ES-I3 (cell line): ENCODE results near the gene CEACAM19.
"Not testable (repeated sequence)": the region's sequence is repeated elsewhere in the genome, so short reads cannot be mapped to it uniquely, and the experiment has no call there.

Experiments
- H3K36me3 ChIP-seq: 2 replicates; pipeline ENCODE4 v1.6.1; 2013; ENCODE audit warnings: mild to moderate bottlenecking, low read length, control low read depth, moderate library complexity; ENCODE audit not compliant: insufficient read depth
- H3K4me1 ChIP-seq: 2 replicates; pipeline ENCODE4 v1.6.1; 2013; ENCODE audit warnings: mild to moderate bottlenecking, control low read depth, low read length; ENCODE audit not compliant: insufficient read depth
- H3K9ac ChIP-seq: 2 replicates; pipeline ENCODE4 v1.6.1; 2013; ENCODE audit warnings: low read depth, mild to moderate bottlenecking, low read length, moderate library complexity
- H3K9me3 ChIP-seq: 2 replicates; pipeline ENCODE4 v1.6.1; 2013; ENCODE audit warnings: mild to moderate bottlenecking, low read length, moderate library complexity; ENCODE audit not compliant: control insufficient read depth, insufficient read depth

CEACAM19 gene

GRCh38 chr19:44657211-44657921 is 13.9 kb upstream of the CEACAM19 start:
- H3K4me1 ChIP-seq = no peaks in the 10 kb centered on the region
- no peaks in the 10 kb centered on the region for H3K9me3 ChIP-seq
- H3K36me3 ChIP-seq = peaks cover 17% of the 10 kb centered on the region
- no peak overlapping the region for H3K9ac ChIP-seq

GRCh38 chr19:44658069-44658733 is 13.1 kb upstream of the CEACAM19 start:
- Histone ChIP-seq H3K9me3 (no peaks in the 10 kb centered on the region), H3K4me1 (no peaks in the 10 kb centered on the region), H3K9ac (no peak overlapping the region), H3K36me3 (peaks cover 14% of the 10 kb centered on the region)

- Histone ChIP-seq H3K9me3 (no peaks in the 10 kb centered on the region), H3K4me1 (no peaks in the 10 kb centered on the region), H3K9ac (no peak overlapping the region), H3K36me3 (peaks cover 19% of the 10 kb centered on the region)
Measured at GRCh38 chr19:44660081-44660480, 11.2 kb upstream of the CEACAM19 start.

GRCh38 chr19:44661205-44661604 is 10.1 kb upstream of the CEACAM19 start:
- Histone ChIP-seq H3K9ac (no peak overlapping the region), H3K9me3 (no peaks in the 10 kb centered on the region), H3K4me1 (no peaks in the 10 kb centered on the region), H3K36me3 (peaks cover 19% of the 10 kb centered on the region)

- Histone ChIP-seq H3K4me1 (no peaks in the 10 kb centered on the region), H3K9ac (no peak overlapping the region), H3K9me3 (no peaks in the 10 kb centered on the region), H3K36me3 (peaks cover 16% of the 10 kb centered on the region)
Measured at GRCh38 chr19:44661904-44662303, 9.4 kb upstream of the CEACAM19 start.

- H3K9me3 ChIP-seq = no peaks in the 10 kb centered on the region
- H3K36me3 ChIP-seq = peaks cover 14% of the 10 kb centered on the region
- H3K9ac ChIP-seq = no peak overlapping the region
- H3K4me1 ChIP-seq = no peaks in the 10 kb centered on the region
Measured at GRCh38 chr19:44662691-44663385, 8.4 kb upstream of the CEACAM19 start.

- Histone ChIP-seq H3K9ac (no peak overlapping the region), H3K9me3 (no peaks in the 10 kb centered on the region), H3K36me3 (peaks cover 9% of the 10 kb centered on the region), H3K4me1 (no peaks in the 10 kb centered on the region)
Measured at GRCh38 chr19:44663996-44664395, 7.3 kb upstream of the CEACAM19 start.

- H3K36me3 ChIP-seq = peaks cover 9% of the 10 kb centered on the region
- H3K4me1 ChIP-seq = no peaks in the 10 kb centered on the region
- H3K9ac ChIP-seq = no peak overlapping the region
- H3K9me3 ChIP-seq = no peaks in the 10 kb centered on the region
Measured at GRCh38 chr19:44664976-44665375, 6.3 kb upstream of the CEACAM19 start.

- no peak overlapping the region for H3K9ac ChIP-seq
- H3K4me1 ChIP-seq = no peaks in the 10 kb centered on the region
- H3K9me3 ChIP-seq = no peaks in the 10 kb centered on the region
- peaks cover 6% of the 10 kb centered on the region; the same call in 1 of the 2 replicates for H3K36me3 ChIP-seq
Measured at GRCh38 chr19:44666852-44667556, 4.3 kb upstream of the CEACAM19 start.

GRCh38 chr19:44668985-44669764 is 2.1 kb upstream of the CEACAM19 start:
- Histone ChIP-seq H3K4me1 (no peaks in the 10 kb centered on the region), H3K9ac (no peak overlapping the region), H3K9me3 (no peaks in the 10 kb centered on the region), H3K36me3 (no peaks in the 10 kb centered on the region)

GRCh38 chr19:44670027-44670426 is 1.3 kb upstream of the CEACAM19 start:
- H3K36me3 ChIP-seq, H3K4me1 ChIP-seq, H3K9ac ChIP-seq, H3K9me3 ChIP-seq: not testable (repeated sequence)

- H3K9ac ChIP-seq = no peak overlapping the region
- H3K9me3 ChIP-seq = no peaks in the 10 kb centered on the region
- H3K36me3 ChIP-seq = no peaks in the 10 kb centered on the region
- H3K4me1 ChIP-seq = no peaks in the 10 kb centered on the region
Measured at GRCh38 chr19:44672226-44672625, 944 bp downstream of the CEACAM19 start.

- Histone ChIP-seq H3K9me3 (no peaks in the 10 kb centered on the region), H3K36me3 (no peaks in the 10 kb centered on the region), H3K9ac (no peak overlapping the region), H3K4me1 (no peaks in the 10 kb centered on the region; the same call in 1 of the 2 replicates)
Measured at GRCh38 chr19:44673510-44673909, 2.2 kb downstream of the CEACAM19 start.

- H3K36me3 ChIP-seq = no peaks in the 10 kb centered on the region
- no peaks in the 10 kb centered on the region for H3K9me3 ChIP-seq
- H3K4me1 ChIP-seq = no peaks in the 10 kb centered on the region; the same call in 1 of the 2 replicates
- no peak overlapping the region for H3K9ac ChIP-seq
Measured at GRCh38 chr19:44675521-44675920, 4.2 kb downstream of the CEACAM19 start.
